Breast epithelium (tissue), 4 donors: ENCODE measurements around the gene ITM2C. TPM values are rescaled to one million over a fixed set of nuclear protein-coding genes. Genes with fewer than 3 reads are reported as not detected.
A peak's percentile ranks its signal among the peaks of the same experiment; 100 is the strongest.

Experiments
- DNase-seq, 2 donors: peaks; one replicate each; pipeline ENCODE4 v3.0.0-alpha.2; 2019; ENCODE audit warnings: low spot score in 2 of 2
- H3K27ac ChIP-seq, 2 donors: fragments of 200-600 bp; sonication (generic) in 1 of 2; one replicate each; pipeline ENCODE4 v1.5.1; 2016 to 2019; ENCODE audit warnings: mild to moderate bottlenecking in 1 of 2
- H3K27me3 ChIP-seq, 2 donors: fragments of 200-600 bp; sonication (generic) in 1 of 2; one replicate each; pipeline versions ENCODE4 v1.5.1 to v1.6.0; 2017 to 2019; ENCODE audit warnings: control low read depth in 1 of 2, mild to moderate bottlenecking in 1 of 2
- H3K36me3 ChIP-seq: fragments of 200-600 bp; one replicate; pipeline ENCODE4 v1.5.1; 2019
- H3K4me1 ChIP-seq, 2 donors: fragments of 200-600 bp; sonication (generic); one replicate each; pipeline ENCODE4 v1.5.1; 2016 to 2019; ENCODE audit warnings: control low read depth in 1 of 2
- H3K4me3 ChIP-seq, 3 donors: fragments of 200-600 bp; sonication (generic); 1 replicate in 2 of 3; 2 replicates in 1 of 3; pipeline ENCODE4 v1.5.1; 2016 to 2019; ENCODE audit warnings: mild to moderate bottlenecking in 3 of 3, moderate library complexity in 2 of 3
- H3K9me3 ChIP-seq, 2 donors: fragments of 200-600 bp; sonication (generic) in 1 of 2; one replicate each; pipeline ENCODE4 v1.5.1; 2016 to 2019; ENCODE audit warnings: control low read depth in 1 of 2
- CTCF ChIP-seq, 3 donors: fragments of 450-650 bp; IDR thresholded peaks; one replicate each; pipeline ENCODE4 v1.5.1; 2016 to 2017; ENCODE audit warnings: antibody characterized with exemption in 3 of 3, mild to moderate bottlenecking in 3 of 3, moderate library complexity in 3 of 3
- POLR2A ChIP-seq: fragments of 450-650 bp; IDR thresholded peaks from one replicate; pipeline ENCODE4 v1.6.1; 2016; ENCODE audit warnings: antibody characterized with exemption, mild to moderate bottlenecking, moderate library complexity
- POLR2AphosphoS5 ChIP-seq, 3 donors: sonication (generic); formaldehyde crosslinking; IDR thresholded peaks; one replicate each; pipeline ENCODE4 v1.6.1; 2017; ENCODE audit warnings: antibody characterized with exemption in 3 of 3
- intact Hi-C: fragments of 100-400 bp; cut with DNase I; formaldehyde crosslinking; loops from one replicate; pipeline ENCODE4 v1.15.1; 2023; ENCODE audit warnings: low total_unique reads
- total RNA-seq, 3 donors: library from RNA; depleted of rRNA; stranded (reverse); fragments of >200 nt; gene quantifications; one replicate each; pipeline ENCODE4 v1.1.0, GENCODE V29; 2016

ITM2C gene
- total RNA-seq, 3 donors from 2014 or later, result 24.5 to 46.2 (median 36.3) TPM

DNA sequence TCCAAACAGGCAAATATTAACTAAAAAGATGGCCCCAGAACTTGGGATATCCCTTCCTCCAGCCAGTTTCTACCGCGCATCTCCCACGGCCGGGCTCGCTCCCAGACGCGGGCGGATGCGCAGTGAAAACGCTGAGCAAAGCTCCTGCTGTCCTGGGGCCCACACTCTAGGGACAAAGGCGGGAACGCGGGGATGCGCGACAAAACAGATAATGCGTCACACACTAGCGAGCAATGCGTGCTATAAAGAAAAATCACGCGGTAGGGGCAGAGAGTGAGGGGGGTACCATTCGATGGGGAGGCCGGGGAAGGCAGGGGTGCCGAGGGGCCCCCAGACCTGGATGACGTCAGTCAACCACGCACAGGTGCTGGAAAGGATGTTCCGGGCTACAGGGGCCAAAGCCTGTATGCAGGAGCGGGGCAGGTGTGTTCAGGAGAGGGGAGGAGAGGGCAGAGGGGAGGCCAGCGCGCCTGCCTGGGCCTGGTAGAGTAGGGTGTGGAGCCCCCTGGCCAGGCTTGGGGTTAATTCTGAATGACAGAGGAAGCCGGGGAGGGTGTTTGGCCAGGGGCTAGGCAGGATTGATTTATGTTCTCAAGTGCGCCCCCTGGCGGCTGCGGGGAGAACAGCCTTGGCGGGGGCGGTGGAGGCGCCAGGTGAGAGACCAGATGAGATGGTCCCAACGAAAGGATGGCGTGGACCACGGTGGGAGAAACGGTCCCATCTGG is 14.9 kb upstream of the ITM2C start:
- H3K27ac ChIP-seq, result no peak overlapping the region
- DNase-seq, result no peak
- H3K36me3 ChIP-seq, result no peaks in the 10 kb centered on the region
- H3K4me1 ChIP-seq, result no peaks in the 10 kb centered on the region
- no peaks in the 10 kb centered on the region for H3K9me3 ChIP-seq
- intact Hi-C loops, result no loop called here
- H3K4me3 ChIP-seq, result no peak overlapping the region
- H3K27me3 ChIP-seq, result peaks cover 0 to 20% of the 10 kb centered on the region in 2 donors
- TF ChIP-seq POLR2A, result no peak
- peak; percentile 28 to 47 (median 45) for TF ChIP-seq CTCF (IDR thresholded peaks at IDR 0.05)

DNA sequence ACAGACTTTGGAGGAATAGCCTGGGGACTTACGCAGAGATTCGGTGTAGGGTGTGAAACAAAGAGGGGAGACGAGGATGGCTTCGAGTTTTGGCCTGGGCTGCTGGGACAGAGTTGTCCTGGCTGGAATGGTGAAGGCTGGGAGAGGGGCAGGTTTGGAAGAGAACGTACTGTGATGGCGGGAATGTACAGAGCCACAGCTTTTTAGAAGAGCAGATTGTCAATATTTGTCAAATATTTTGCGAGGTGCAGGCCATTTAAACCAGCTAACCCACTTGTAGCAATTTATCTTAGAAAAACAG is 14.4 kb upstream of the ITM2C start:
- Histone ChIP-seq H3K27ac (no peak overlapping the region), H3K9me3 (no peaks in the 10 kb centered on the region), H3K36me3 (no peaks in the 10 kb centered on the region), H3K4me3 (no peak overlapping the region), H3K4me1 (no peaks in the 10 kb centered on the region), H3K27me3 (peaks cover 0 to 20% of the 10 kb centered on the region in 2 donors)
- intact Hi-C loops, result no loop called here
- no peak for DNase-seq
- TF ChIP-seq CTCF (IDR thresholded peaks at IDR 0.05), result no peak
- no peak for TF ChIP-seq POLR2A
- no peak for TF ChIP-seq POLR2AphosphoS5 (IDR thresholded peaks at IDR 0.05)

DNA sequence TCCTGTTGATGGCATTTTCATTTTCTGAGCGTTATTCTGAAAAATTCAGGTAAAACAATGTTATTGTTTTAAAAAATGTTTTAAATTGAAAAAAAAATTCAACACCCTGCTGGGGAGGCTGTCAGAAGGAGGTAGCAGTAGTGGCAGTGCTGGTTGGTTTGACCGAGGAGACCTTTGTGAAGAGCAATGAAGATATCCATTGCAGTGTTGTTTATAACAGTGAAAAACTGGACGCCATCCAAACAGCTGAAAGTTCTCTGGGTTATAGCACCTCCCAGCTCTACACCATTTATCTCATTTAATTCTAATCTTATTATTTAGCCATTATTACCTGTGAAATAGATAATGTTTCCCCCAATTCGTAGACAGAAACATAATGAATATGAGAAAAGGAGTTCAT is 12.6 kb upstream of the ITM2C start:
- TF ChIP-seq POLR2AphosphoS5 (IDR thresholded peaks at IDR 0.05), result no peak
- no peak for TF ChIP-seq POLR2A
- no peak for TF ChIP-seq CTCF (IDR thresholded peaks at IDR 0.05)
- H3K27ac ChIP-seq, result no peak overlapping the region
- H3K4me1 ChIP-seq, result no peaks in the 10 kb centered on the region
- no peaks in the 10 kb centered on the region for H3K9me3 ChIP-seq
- H3K27me3 ChIP-seq, result peaks cover 0 to 28% of the 10 kb centered on the region in 2 donors
- no peaks in the 10 kb centered on the region for H3K36me3 ChIP-seq
- intact Hi-C loops, result no loop called here
- DNase-seq, result no peak
- no peak overlapping the region for H3K4me3 ChIP-seq

GRCh38 chr2:230861552-230862255 is 3.0 kb upstream of the ITM2C start:
- Histone ChIP-seq H3K36me3 (no peaks in the 10 kb centered on the region), H3K4me3 (no peak overlapping the region), H3K27me3 (peaks cover 0 to 2% of the 10 kb centered on the region in 2 donors), H3K9me3 (no peaks in the 10 kb centered on the region), H3K4me1 (peaks cover 0 to 3% of the 10 kb centered on the region in 2 donors), H3K27ac (no peak overlapping the region)
- no peak for TF ChIP-seq POLR2A
- no peak for TF ChIP-seq CTCF (IDR thresholded peaks at IDR 0.05)
- TF ChIP-seq POLR2AphosphoS5 (IDR thresholded peaks at IDR 0.05), result no peak
- intact Hi-C loops, result no loop called here
- DNase-seq, result no peak

DNA sequence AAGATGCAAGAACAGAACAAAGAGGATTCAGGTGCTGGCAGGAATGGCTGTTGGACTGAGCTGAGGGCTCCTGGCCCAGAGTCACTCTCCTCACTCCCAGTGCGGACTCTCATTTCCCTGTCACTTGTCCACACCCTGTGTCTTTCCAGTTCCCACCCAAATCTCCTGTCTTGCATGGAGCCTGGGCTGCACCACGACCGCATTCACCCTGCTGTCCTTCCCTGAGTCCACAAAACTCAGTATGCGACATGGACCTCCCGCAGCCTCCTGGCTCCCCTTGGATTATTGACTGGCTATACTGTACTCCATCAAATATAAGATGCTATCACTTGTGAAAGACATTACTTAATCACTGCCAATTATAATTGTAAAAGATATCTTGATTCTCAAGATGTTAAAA is 2.5 kb upstream of the ITM2C start:
- H3K27ac ChIP-seq, result no peak overlapping the region
- intact Hi-C loops, result no loop called here
- TF ChIP-seq CTCF (IDR thresholded peaks at IDR 0.05), result no peak
- TF ChIP-seq POLR2A, result no peak
- TF ChIP-seq POLR2AphosphoS5 (IDR thresholded peaks at IDR 0.05), result no peak
- no peaks in the 10 kb centered on the region for H3K9me3 ChIP-seq
- peaks cover 0 to 3% of the 10 kb centered on the region in 2 donors for H3K4me1 ChIP-seq
- DNase-seq, result no peak
- H3K27me3 ChIP-seq, result no peaks in the 10 kb centered on the region
- H3K4me3 ChIP-seq, result no peak overlapping the region
- no peaks in the 10 kb centered on the region for H3K36me3 ChIP-seq
